PC-3 (cell line): ENCODE data around the gene AP3B2.

Experiments
- EZH2 ChIP-seq: fragments of 300-600 bp; sonication (generic); IDR thresholded peaks from one replicate; pipeline ENCODE4 v1.6.1; 2017; ENCODE audit warnings: antibody characterized with exemption, mild to moderate bottlenecking, low read length; ENCODE audit not compliant: unreplicated experiment
- EZH2phosphoT487 ChIP-seq: fragments of 300-600 bp; sonication (generic); IDR thresholded peaks from 2 replicates; pipeline ENCODE4 v1.6.1; 2018; ENCODE audit warnings: mild to moderate bottlenecking, antibody characterized with exemption, low read length, borderline replicate concordance
- TF ChIP-seq, protein P1 (sequence below): fragments of 300-600 bp; sonication (generic); conservative IDR thresholded peaks from 2 replicates; pipeline ENCODE4 v1.5.1; 2017; ENCODE audit warnings: antibody characterized with exemption, low read depth, mild to moderate bottlenecking, low read length

DNA sequence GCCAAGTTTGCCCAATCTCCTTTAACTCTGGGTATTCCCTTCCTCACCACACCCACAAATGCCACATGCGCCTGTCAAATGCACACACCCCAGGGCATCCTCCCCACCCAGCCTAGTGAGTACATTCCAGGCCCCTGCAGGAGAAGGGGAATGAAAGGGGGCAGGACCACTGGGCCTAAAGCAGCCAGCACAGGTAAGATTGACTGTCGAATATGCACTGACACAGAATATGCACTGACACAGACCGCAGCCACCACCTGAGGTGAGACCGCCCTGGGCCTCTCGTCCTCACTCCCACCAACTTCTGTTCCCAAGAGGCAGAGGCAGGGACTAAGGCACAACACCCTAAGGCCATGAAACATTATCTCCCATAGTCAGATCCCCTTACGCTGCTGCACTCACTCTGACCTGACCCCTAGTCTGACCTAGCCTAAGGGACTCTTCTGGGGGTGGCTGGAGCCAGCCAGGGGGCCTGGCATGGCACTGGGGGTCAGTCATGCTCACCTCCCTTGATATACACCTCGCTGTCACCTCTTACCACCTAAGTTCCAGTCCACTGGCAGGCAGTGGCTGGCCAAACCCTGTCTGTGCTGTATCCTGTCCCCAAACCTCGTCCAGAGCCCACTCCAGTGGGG, 10.8 kb downstream of the AP3B2 start:
- TF ChIP-seq, protein P1, sequence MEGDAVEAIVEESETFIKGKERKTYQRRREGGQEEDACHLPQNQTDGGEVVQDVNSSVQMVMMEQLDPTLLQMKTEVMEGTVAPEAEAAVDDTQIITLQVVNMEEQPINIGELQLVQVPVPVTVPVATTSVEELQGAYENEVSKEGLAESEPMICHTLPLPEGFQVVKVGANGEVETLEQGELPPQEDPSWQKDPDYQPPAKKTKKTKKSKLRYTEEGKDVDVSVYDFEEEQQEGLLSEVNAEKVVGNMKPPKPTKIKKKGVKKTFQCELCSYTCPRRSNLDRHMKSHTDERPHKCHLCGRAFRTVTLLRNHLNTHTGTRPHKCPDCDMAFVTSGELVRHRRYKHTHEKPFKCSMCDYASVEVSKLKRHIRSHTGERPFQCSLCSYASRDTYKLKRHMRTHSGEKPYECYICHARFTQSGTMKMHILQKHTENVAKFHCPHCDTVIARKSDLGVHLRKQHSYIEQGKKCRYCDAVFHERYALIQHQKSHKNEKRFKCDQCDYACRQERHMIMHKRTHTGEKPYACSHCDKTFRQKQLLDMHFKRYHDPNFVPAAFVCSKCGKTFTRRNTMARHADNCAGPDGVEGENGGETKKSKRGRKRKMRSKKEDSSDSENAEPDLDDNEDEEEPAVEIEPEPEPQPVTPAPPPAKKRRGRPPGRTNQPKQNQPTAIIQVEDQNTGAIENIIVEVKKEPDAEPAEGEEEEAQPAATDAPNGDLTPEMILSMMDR: no peak
- TF ChIP-seq EZH2phosphoT487: no peak
- TF ChIP-seq EZH2: no peak
